HG03108 (cell line): ENCODE results near the gene ANO7.

Source experiments
- ATAC-seq: cut with Tn5 transposase; IDR thresholded peaks from one replicate; pipeline ENCODE4 v1.9.1; 2021; ENCODE audit warnings: moderate library complexity; ENCODE audit not compliant: unreplicated experiment

Gene ANO7

DNA sequence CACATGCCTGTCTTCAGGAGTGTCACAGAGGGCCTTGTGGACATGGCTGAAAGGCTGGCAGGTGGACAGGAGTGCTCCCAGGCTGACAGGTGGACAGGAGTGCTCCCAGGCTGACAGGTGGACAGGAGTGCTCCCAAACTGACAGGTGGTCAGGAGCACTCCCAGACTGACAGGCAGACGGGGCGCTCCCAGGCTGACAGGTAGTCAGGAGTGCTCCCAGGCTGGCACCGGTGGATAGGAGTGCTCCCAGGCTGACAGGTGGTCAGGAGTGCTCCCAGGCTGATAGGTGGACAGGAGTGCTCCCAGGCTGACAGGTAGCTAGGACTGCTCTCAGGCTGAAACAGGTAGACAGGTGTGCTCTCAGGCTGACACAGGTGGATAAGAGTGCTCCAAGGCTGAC, 16.6 kb downstream of the ANO7 start:
- no peak for ATAC-seq

DNA sequence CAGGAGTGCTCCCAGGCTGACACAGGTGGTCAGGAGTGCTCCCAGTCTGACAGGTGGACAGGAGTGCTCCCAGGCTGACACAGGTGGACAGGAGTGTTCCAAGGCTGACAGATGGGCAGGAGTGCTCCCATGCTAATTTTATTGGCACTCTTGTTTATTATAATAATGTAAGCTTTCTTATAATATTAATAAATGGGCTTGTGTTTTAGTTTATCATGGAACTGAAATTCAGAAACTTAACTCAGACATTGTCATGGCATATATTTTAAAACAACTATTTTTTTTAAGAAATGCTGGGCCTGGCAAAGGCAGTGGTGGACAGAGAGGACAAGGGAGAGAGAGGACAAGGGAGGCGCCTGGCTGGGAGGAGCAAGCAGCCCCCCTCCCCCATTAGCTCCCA, 18.7 kb downstream of the ANO7 start:
- no peak for ATAC-seq

DNA sequence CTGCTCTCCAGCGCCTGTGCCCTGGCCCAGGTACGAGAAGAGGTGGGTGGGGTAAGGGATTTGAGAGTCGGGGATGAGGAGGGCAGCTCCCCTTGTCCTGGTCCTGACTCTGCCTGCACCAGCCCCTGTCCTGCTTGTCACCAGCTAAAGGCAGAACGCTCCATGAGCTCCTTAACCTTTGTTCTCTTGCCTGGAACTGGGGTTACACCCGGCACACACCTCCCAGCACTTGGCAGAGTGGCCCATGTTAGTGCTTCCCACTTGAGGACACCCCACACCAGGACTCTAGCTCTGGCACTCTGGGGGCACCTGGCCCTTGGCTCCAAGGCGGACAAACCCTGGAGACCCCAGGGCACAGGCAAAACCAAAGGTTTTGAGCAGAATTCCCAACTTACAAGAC, 19.2 kb downstream of the ANO7 start:
- no peak for ATAC-seq

DNA sequence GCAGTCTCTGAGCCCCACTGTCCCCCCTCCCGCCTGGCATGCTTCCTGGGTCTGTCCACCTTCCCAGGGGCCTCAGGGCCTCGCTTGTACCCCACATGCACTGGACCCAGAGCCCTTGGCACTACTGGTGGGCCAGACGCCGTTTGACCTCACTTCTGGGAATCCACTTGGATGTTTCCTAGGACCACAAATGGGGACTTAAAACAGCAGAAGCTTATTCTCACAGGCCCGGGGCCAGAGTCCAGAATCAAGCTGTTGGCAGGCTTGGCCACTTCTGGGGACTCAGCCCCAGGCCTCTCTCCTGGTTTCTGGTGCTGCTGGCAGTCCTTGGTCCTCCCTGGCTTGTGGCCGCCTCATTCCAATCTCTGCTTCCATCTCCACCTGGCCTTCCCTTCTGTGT, 19.6 kb downstream of the ANO7 start:
- no peak for ATAC-seq

DNA sequence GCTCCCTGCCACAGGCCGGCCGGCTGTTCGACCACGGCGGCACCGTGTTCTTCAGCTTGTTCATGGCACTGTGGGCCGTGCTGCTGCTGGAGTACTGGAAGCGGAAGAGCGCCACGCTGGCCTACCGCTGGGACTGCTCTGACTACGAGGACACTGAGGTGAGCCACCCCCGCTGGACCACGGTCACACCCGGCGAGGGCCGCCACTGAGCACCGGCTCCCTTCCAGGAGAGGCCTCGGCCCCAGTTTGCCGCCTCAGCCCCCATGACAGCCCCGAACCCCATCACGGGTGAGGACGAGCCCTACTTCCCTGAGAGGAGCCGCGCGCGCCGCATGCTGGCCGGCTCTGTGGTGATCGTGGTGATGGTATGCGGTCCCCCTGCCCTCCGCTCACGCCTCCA, 20.8 kb downstream of the ANO7 start:
- ATAC-seq: no peak

DNA sequence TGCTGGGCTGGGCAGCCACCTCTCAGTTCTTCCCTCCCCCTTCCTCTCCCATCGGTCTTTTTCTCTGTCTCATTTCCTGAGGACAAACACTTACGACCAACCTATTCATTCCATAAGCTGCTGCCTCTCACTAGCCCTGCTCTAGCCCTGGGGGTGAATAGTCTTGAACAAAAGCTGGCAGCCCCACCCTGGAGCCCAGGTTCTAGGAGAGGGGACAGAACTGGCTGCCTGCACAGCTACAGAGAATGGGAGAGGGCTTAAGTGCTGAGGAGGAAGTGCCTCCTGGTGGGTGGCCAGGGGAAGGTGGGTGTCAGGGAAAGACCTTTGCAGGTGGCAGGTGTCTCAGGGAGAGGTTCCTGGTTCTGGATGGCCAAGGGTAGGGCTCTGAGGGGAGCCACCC, 22.8 kb downstream of the ANO7 start:
- ATAC-seq: no peak

DNA sequence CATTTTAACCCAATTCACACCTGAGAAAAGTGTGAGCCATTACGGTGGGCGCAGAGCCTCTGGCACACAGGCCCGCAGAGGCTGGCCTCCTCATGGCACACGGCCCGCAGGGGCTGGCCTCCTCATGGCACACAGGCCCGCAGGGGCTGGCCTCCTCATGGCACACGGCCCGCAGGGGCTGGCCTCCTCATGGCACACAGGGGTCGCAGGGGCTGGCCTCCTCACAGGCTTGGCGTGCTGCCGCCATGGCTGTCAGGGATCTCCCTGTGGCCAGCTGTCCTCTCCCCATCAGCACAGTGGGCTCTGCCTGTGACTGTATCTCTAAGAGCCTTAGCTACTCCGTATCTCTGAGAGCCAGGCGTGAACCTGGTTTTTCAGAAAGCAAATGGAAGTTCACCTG, 24.6 kb downstream of the ANO7 start:
- no peak for ATAC-seq

DNA sequence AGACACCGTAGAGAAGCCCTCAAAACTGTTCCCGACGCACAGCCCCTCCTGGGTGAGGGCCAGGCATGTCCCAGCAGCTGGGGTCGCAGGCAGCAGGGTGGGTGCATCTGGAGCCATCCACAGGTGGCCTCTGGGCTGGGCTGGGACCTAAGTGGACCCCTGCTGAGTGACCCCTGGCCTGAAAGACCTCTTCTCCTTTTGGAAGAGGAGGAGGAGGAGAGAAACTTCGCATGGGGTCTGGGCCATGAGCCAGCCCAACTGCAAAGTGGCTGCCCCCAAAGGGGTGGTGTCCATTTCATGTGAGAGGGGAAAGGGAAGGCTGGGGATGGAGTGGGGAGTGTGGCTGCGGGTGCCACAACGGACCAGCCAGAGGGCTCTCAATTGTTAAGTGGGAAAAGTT, 25.1 kb downstream of the ANO7 start:
- no peak for ATAC-seq

DNA sequence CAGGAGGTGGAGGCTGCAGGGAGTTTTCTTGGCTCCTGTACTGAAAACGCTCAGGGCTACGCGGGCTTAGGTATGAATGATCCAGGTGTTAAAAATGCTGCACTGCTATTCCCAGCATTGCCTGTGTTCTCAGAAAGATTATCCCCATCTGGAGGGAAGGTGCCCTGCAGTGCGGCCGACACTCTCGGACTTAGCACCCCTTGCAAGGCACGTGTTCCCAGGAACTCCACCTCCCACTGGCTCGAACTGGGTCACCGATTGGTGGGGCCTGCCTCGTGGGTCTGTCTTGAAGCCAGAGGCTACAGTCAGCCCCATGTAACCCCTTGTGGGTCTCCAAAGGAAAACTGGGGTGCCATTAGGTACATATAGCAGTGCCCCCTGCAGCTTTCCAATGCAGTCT, 25.7 kb downstream of the ANO7 start:
- no peak for ATAC-seq

DNA sequence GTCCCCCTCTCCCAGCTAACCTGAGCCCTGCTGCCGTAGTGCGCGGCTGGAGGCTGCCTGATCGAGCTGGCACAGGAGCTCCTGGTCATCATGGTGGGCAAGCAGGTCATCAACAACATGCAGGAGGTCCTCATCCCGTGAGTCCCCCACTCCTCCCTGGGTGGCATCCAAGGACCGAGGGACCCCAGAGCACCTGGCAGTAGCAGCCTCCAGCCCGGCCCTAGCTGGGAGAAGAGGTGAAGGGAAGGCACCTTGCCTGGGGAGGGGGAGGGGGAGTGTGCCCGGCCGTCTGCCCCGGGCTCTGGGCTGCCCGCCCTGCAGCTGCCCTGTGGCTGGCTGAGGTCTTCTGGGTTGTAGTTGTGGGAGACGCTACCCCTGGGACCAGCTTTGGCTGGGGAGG, 26.3 kb downstream of the ANO7 start:
- no peak for ATAC-seq

DNA sequence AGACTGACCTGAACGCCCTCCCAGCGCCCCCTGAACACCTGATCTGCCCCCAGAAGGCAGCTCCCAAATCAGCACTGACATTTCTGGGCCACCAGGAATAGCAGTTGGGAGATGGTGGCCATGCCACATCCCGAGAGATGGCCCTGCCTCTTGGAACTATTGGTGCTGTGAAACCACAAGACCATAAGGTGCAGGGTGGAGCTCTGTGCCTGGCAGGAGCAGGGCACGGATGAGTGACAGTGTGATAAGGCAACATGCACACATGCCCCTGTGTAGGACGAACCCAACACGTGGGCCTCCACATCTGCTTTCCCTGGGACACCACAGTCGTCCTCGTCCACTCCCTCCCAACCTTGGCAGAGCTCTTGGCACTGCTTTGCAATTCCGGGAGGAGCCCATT, 26.9 kb downstream of the ANO7 start:
- ATAC-seq: no peak

DNA sequence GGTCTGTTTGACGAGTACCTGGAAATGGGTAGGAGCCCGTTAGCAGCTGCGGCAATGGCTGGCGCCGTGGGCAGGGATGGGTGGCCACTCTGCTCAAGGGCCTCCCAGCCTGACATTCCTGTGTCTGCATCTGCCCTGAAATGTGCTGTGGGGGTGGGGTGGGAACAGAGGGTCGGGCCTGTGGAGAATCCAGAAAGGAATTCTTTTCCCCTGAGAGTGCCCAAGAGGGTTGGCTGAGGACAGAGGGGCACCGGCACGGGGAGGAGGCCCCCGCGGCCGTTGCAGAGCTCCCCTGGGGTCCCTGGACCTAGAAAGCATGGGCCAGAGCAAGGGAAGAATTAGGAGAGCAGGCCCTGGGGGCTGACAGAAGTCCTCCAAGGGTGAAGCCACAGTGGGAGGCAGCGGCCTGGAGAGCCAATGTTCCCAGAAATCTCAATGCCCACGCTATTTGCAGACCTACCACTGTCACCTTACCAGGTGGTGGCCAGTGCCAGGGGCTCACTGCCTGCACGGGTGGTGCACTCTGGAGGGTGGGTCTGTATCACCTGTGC, 27.8 kb downstream of the ANO7 start:
- ATAC-seq: no peak

DNA sequence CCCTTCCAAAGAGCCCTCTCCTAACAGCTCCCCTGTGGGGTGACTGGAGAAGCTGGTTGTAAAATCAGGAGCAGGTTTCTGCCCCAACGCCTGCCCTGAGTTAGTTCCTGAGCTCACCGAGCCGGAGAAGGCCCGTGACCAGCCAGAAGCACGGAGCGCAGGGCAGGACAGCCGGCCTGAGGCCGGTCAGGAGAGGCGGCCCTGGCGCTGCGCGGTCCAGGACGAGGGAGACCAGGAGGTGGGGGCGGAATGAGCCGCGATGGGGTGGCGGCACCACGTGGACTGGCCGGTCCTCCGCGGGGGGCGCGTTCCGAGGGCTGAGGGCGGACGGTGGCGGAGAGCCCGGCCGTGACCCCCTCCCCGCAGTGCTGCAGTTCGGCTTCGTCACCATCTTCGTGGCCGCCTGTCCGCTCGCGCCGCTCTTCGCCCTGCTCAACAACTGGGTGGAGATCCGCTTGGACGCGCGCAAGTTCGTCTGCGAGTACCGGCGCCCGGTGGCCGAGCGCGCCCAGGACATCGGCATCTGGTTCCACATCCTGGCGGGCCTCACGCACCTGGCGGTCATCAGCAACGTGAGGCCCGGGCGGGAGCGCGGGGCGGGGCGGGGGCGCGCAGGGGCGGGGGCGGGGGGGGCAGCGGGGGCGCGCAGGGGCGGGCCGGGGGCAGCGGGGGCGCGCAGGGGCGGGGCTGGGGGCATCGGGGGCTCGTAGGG, 29.0 kb downstream of the ANO7 start:
- ATAC-seq: peak; percentile 52

DNA sequence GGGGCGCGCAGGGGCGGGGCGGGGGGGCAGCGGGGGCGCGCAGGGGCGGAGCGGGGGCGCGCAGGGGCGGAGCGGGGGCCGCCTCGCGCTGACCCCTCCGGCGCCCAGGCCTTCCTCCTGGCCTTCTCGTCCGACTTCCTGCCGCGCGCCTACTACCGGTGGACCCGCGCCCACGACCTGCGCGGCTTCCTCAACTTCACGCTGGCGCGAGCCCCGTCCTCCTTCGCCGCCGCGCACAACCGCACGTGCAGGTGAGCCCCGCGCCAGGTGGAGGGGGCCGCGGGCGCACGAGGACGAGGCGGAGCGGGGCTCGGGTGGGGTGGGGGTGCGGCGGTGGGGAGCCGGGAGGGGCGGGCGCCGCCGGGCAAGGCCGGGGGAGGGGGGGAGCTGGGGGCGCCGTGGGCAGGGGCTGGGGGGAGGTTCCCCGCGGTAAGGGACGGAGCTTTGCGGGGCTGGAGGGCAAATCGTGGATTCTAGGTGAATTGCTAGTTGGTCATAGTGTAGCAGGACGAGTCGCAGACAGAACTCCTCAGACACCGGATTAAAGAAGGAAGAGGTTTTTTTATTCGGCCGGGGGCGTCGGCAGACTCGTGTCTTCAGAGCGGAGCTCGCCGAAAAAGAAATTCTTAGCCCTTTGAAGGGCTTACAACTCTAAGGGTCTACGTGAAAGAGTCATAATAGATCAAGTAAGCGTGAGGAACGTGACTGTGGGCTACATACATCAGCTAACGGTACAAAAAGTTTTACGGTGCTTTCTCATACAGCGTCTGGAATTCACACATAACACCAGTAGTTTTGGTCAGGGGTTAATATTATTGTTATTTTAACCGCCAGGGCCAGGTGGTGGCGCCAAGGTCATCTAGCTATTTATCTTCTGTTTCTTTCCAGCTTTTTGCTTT, 29.9 kb downstream of the ANO7 start:
- no peak for ATAC-seq

DNA sequence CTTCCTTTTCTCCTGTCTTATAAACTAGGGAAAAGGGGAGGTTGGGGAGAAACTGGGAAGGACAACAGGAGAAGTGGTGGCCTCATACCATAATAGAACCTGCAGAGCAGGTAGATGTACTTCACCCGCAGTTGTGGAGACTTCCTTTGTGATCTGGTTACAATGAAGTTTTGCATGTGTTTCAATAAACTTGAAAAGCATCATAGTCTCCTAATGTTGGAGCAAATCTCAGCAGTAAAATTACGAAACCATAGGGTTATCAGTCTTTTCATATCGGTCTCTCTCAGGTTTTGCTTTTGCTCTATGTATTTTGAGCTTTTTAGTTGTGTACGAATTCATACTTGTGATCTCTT, 30.5 kb downstream of the ANO7 start:
- no peak for ATAC-seq

DNA sequence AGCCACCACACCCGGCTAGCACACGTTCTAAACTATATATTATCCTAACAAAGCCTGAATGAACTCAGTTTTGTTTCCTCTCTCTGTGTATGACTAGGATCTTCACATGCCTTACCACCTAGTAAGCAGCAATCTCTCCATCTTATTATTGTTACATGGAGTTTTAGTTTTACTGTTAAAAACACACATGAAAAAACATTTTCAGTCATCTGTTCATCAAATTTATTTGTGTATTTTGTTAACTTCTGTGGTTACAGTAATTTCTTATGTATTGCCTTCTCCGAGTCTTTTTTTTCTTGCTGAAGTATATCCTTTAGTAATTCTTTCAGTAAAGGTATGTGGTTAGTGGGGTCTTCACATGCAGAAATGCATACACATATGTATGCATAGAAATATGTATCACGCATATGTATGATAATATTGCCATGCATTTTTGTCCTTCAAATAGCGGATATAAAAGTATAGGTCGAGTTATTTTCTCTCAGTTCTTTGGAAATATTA, 31.4 kb downstream of the ANO7 start:
- no peak for ATAC-seq

DNA sequence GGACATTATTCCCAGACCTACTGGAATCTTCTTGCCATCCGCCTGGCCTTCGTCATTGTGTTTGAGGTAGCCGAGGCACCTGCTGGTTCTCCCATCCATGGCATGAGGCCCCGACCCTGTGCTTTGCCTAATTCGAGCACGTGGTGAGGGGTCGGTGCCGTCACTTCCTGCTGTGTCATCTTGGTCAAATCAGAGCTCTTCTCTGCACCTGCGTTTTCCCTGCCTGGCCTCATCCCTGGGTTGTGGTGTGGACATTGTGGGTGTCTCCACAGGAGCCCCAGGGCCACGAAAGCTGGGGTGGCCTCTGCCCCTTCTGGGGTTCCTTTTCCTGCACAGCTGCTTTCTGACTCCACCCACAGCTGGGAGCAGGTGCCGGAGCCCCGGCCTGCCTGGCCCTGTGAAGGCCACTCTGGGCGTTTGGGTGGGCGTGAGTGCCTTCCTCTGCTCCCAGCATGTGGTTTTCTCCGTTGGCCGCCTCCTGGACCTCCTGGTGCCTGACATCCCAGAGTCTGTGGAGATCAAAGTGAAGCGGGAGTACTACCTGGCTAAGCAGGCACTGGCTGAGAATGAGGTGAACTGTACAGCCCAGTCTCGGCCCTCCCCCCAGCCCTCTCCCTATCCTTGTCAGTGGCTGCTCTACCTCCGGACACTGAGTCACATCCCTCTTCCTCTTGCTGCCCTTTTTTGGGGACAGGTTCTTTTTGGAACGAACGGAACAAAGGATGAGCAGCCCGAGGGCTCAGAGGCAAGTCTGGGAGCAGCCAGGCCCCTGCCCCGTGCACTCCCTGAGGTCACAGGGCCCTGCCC, 34.9 kb downstream of the ANO7 start:
- ATAC-seq: no peak

DNA sequence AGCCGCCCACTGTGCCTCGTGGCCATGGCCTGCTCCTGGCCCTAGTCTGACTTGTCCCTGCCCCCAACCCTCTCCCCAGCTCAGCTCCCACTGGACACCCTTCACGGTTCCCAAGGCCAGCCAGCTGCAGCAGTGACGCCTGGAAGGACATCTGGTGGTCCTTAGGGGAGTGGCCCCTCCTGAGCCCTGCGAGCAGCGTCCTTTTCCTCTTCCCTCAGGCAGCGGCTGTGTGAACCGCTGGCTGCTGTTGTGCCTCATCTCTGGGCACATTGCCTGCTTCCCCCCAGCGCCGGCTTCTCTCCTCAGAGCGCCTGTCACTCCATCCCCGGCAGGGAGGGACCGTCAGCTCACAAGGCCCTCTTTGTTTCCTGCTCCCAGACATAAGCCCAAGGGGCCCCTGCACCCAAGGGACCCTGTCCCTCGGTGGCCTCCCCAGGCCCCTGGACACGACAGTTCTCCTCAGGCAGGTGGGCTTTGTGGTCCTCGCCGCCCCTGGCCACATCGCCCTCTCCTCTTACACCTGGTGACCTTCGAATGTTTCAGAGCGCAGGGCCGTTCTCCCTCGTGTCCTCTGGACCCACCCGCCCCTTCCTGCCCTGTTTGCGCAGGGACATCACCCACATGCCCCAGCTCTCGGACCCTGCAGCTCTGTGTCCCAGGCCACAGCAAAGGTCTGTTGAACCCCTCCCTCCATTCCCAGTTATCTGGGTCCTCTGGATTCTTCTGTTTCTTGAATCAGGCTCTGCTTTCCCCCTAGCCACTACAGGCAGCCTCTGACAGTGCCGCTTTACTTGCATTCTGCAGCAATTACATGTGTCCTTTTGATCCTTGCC, 35.8 kb downstream of the ANO7 start:
- no peak for ATAC-seq

DNA sequence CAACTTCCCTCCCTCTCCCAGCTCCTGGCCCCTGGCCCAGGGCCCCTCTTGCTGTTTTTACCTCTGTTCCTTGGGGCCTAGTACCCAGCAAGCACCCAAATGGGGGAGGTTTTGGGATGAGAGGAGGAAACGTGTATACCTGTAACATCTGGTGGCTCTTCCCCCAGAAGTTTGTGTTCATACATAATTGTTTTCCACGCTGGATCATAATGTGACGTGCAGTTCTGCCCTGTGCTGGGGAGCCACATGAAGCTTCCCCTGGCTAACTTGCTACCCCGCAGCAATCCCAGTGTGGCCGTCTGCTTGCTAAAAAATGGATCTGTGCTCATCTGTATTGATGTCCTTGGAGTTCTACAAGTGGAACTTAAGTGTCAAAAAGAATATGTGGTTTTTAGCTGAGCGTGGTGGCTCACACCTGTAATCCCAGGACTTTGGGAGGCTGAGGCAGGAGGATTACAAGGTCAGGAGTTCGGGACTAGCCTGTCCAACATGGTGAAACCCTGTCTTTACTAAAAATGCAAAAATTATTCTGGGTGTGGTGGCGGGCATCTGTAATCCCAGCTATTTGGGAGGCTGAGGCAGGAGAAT, 36.5 kb downstream of the ANO7 start:
- no peak for ATAC-seq

DNA sequence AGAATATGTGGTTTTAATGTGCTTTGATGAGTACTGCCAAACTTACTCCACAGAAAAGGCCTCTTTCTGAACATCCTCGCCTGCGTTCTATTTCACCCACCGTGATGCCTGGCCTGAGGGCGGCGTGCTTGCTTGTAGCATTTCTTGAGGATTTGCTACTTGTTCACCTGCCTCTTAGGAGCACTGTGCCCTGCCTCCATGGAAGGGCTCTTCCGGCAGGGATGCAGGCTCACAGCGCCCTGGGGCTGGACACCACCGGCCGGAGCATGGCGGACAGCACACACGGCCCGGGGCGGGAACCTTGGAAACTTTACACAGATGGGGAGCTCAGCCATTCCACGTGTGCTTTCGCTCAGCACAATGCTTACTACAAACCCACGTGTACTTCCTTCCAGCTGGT, 37.1 kb downstream of the ANO7 start:
- no peak for ATAC-seq
